ENCODE results near the gene SMCO4. TPM values are rescaled to one million over a fixed set of nuclear protein-coding genes. Genes with fewer than 3 reads are reported as not detected.

Gene SMCO4
- total RNA-seq, 1 donor from 2014 or later = 29.3 TPM

- peaks cover 4% of the 10 kb centered on the region for H3K9me3 Mint-ChIP-seq (ENCODE audit: unreplicated experiment)
- no peak for TF ChIP-seq EZH2 (IDR thresholded peaks at IDR 0.05; ENCODE audit: insufficient read depth, low read length)
- TF ChIP-seq, protein P1, sequence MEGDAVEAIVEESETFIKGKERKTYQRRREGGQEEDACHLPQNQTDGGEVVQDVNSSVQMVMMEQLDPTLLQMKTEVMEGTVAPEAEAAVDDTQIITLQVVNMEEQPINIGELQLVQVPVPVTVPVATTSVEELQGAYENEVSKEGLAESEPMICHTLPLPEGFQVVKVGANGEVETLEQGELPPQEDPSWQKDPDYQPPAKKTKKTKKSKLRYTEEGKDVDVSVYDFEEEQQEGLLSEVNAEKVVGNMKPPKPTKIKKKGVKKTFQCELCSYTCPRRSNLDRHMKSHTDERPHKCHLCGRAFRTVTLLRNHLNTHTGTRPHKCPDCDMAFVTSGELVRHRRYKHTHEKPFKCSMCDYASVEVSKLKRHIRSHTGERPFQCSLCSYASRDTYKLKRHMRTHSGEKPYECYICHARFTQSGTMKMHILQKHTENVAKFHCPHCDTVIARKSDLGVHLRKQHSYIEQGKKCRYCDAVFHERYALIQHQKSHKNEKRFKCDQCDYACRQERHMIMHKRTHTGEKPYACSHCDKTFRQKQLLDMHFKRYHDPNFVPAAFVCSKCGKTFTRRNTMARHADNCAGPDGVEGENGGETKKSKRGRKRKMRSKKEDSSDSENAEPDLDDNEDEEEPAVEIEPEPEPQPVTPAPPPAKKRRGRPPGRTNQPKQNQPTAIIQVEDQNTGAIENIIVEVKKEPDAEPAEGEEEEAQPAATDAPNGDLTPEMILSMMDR (IDR thresholded peaks at IDR 0.05; ENCODE audit: insufficient read depth, low read depth, low read length) = no peak
- no peaks in the 10 kb centered on the region for H3K27me3 ChIP-seq (ENCODE audit: insufficient read depth, low read length)
- no peak for FAIRE-seq
- H3K36me3 Mint-ChIP-seq (ENCODE audit: low read depth, unreplicated experiment) = peaks cover 24% of the 10 kb centered on the region
- peaks cover 28% of the 10 kb centered on the region for H3K4me1 Mint-ChIP-seq (ENCODE audit: low read depth, unreplicated experiment)
- H3K27me3 Mint-ChIP-seq (ENCODE audit: low read depth, unreplicated experiment) = no peaks in the 10 kb centered on the region
- no peak overlapping the region for H3K27ac ChIP-seq (ENCODE audit: low read depth, low read length)
- no peak overlapping the region for H3K9ac ChIP-seq (ENCODE audit: low read length)
- no peaks in the 10 kb centered on the region for H3K9me3 ChIP-seq (ENCODE audit: insufficient read depth, low read depth, low read length)
- H3K4me1 ChIP-seq (ENCODE audit: insufficient read depth, low read length) = peaks cover 18% of the 10 kb centered on the region
- H4K20me1 ChIP-seq (ENCODE audit: insufficient read depth, low read length) = peaks cover 11% of the 10 kb centered on the region
- H3K36me3 ChIP-seq (ENCODE audit: insufficient read depth, low read length) = no peaks in the 10 kb centered on the region
- H3K4me3 ChIP-seq (ENCODE audit: insufficient read depth, low read depth, low read length) = no peak overlapping the region
- no peaks in the 10 kb centered on the region for H3K79me2 ChIP-seq (ENCODE audit: insufficient read depth, low read length)
- no peak overlapping the region for H3K27ac Mint-ChIP-seq (ENCODE audit: unreplicated experiment)
- peak overlapping the region; percentile 55 for H3K4me2 ChIP-seq (ENCODE audit: low read length)
- DNase-seq (ENCODE audit: low read depth) = no peak
- H2AFZ ChIP-seq (ENCODE audit: low read depth, low read length) = no peak overlapping the region
- H3K4me3 Mint-ChIP-seq (ENCODE audit: unreplicated experiment) = no peak overlapping the region
Measured at GRCh38 chr11:93498161-93498560, 45.0 kb downstream of the SMCO4 start.

DNA sequence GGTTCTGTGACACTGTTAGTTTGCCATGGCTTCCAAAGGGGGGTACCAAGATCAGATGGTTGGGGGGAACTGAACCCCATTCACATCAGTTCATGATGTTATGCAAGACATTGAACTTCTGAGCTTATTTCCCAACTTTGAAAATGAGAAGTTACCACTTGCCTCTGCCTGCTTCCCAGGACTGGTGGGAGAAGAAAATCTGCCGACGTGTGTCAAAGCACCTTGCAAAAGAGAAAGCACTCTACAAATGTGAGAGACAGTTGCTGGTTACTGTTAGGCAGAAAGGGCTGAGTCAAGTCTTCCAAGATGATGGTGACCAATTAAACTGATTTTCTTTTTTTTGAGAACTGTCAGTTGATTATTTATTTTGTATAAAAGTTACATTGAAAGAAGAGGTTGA lies 45.6 kb downstream of the SMCO4 start:
- H3K4me3 Mint-ChIP-seq (ENCODE audit: unreplicated experiment) = no peak overlapping the region
- no peak for FAIRE-seq
- Histone ChIP-seq H3K4me1 (ENCODE audit: insufficient read depth, low read length) (peaks cover 18% of the 10 kb centered on the region), H2AFZ (ENCODE audit: low read depth, low read length) (no peak overlapping the region), H3K9ac (ENCODE audit: low read length) (no peak overlapping the region), H3K36me3 (ENCODE audit: insufficient read depth, low read length) (no peaks in the 10 kb centered on the region), H3K27me3 (ENCODE audit: insufficient read depth, low read length) (no peaks in the 10 kb centered on the region), H4K20me1 (ENCODE audit: insufficient read depth, low read length) (peaks cover 12% of the 10 kb centered on the region), H3K9me3 (ENCODE audit: insufficient read depth, low read depth, low read length) (no peaks in the 10 kb centered on the region), H3K79me2 (ENCODE audit: insufficient read depth, low read length) (no peaks in the 10 kb centered on the region), H3K27ac (ENCODE audit: low read depth, low read length) (no peak overlapping the region), H3K4me3 (ENCODE audit: insufficient read depth, low read depth, low read length) (no peak overlapping the region), H3K4me2 (ENCODE audit: low read length) (no peak overlapping the region)
- no peak for DNase-seq (ENCODE audit: low read depth)
- H3K9me3 Mint-ChIP-seq (ENCODE audit: unreplicated experiment) = peaks cover 4% of the 10 kb centered on the region
- H3K27ac Mint-ChIP-seq (ENCODE audit: unreplicated experiment) = no peak overlapping the region
- no peaks in the 10 kb centered on the region for H3K27me3 Mint-ChIP-seq (ENCODE audit: low read depth, unreplicated experiment)
- TF ChIP-seq EZH2 (IDR thresholded peaks at IDR 0.05; ENCODE audit: insufficient read depth, low read length) = no peak
- TF ChIP-seq, protein P1 (IDR thresholded peaks at IDR 0.05; ENCODE audit: insufficient read depth, low read depth, low read length) = no peak
- H3K36me3 Mint-ChIP-seq (ENCODE audit: low read depth, unreplicated experiment) = peaks cover 24% of the 10 kb centered on the region
- H3K4me1 Mint-ChIP-seq (ENCODE audit: low read depth, unreplicated experiment) = peaks cover 28% of the 10 kb centered on the region

DNA sequence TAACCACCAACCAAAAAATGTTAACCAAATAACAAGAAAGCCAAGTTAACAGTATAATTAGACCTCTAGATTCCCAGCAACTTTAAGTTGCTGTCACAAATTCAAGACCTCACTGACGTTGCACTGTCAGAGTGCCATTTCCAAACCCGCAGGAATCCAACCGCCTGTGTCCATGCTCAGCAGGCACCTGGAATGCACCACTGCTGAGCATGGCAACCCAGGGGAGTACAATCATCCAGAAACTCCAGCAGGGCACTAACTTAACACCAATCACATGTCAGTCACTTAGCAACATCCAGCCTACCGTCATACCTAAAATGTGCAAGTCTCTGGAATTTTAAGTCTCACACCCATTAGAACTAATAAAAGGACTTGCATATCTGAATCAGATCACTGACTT lies 48.8 kb downstream of the SMCO4 start:
- peak overlapping the region; percentile 43 for H3K4me3 Mint-ChIP-seq (ENCODE audit: unreplicated experiment)
- Histone ChIP-seq H3K27ac (ENCODE audit: low read depth, low read length) (peak overlapping the region; percentile 8), H3K4me2 (ENCODE audit: low read length) (peak overlapping the region; percentile 28), H3K4me3 (ENCODE audit: insufficient read depth, low read depth, low read length) (no peak overlapping the region), H3K36me3 (ENCODE audit: insufficient read depth, low read length) (no peaks in the 10 kb centered on the region), H3K4me1 (ENCODE audit: insufficient read depth, low read length) (peaks cover 18% of the 10 kb centered on the region), H3K9me3 (ENCODE audit: insufficient read depth, low read depth, low read length) (no peaks in the 10 kb centered on the region), H3K79me2 (ENCODE audit: insufficient read depth, low read length) (no peaks in the 10 kb centered on the region), H4K20me1 (ENCODE audit: insufficient read depth, low read length) (peaks cover 12% of the 10 kb centered on the region), H3K9ac (ENCODE audit: low read length) (no peak overlapping the region), H3K27me3 (ENCODE audit: insufficient read depth, low read length) (no peaks in the 10 kb centered on the region), H2AFZ (ENCODE audit: low read depth, low read length) (no peak overlapping the region)
- peaks cover 32% of the 10 kb centered on the region for H3K4me1 Mint-ChIP-seq (ENCODE audit: low read depth, unreplicated experiment)
- peaks cover 28% of the 10 kb centered on the region for H3K36me3 Mint-ChIP-seq (ENCODE audit: low read depth, unreplicated experiment)
- no peaks in the 10 kb centered on the region for H3K27me3 Mint-ChIP-seq (ENCODE audit: low read depth, unreplicated experiment)
- no peak for TF ChIP-seq EZH2 (IDR thresholded peaks at IDR 0.05; ENCODE audit: insufficient read depth, low read length)
- TF ChIP-seq, protein P1 (IDR thresholded peaks at IDR 0.05; ENCODE audit: insufficient read depth, low read depth, low read length) = no peak
- FAIRE-seq = no peak
- DNase-seq (ENCODE audit: low read depth) = peak; percentile 92
- H3K27ac Mint-ChIP-seq (ENCODE audit: unreplicated experiment) = peak overlapping the region; percentile 23
- peaks cover 4% of the 10 kb centered on the region for H3K9me3 Mint-ChIP-seq (ENCODE audit: unreplicated experiment)
